Measurements from ENCODE around the gene RGMB.

Gene RGMB

DNA sequence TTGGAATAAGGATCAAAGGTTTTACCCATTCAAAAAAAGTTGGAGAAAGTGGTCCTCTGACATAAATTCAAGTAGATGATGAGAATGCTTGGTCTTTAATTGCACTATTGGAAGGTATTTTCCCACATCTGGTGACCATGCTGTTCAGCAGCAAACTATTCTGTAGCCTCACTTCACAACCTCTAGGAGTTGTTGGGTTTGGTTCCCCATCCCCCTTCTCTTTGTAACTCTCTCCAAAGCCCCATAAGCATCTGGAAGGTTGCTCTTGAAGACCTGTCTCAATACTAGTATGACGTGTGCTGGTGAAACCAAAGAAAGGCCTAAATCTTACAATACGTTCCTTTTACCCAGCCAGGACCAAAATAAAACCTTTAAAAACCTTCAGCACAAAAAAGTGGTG is 8.5 kb downstream of the RGMB start:
- peaks cover 30% of the 10 kb centered on the region for H3K36me3 ChIP-seq (ENCODE audit: control insufficient read depth, insufficient read depth, low read length)
- no peak overlapping the region for H3K27ac ChIP-seq (ENCODE audit: insufficient read depth, low read depth, low read length, poor library complexity, severe bottlenecking)
- no peaks in the 10 kb centered on the region for H3K9me3 ChIP-seq (ENCODE audit: control insufficient read depth, low read length)
- no peaks in the 10 kb centered on the region for H3K27me3 ChIP-seq (ENCODE audit: control insufficient read depth, insufficient read depth, low read length, poor library complexity, severe bottlenecking)
- H3K4me1 ChIP-seq (ENCODE audit: control insufficient read depth, insufficient read depth, low read length) = peaks cover 33% of the 10 kb centered on the region
- 83 to 94% methylated on average over 1 to 2 of the region's 2 CpGs for WGBS, 2 experiments
- no peak overlapping the region for H3K4me3 ChIP-seq (ENCODE audit: insufficient read depth, low read depth, low read length)

DNA sequence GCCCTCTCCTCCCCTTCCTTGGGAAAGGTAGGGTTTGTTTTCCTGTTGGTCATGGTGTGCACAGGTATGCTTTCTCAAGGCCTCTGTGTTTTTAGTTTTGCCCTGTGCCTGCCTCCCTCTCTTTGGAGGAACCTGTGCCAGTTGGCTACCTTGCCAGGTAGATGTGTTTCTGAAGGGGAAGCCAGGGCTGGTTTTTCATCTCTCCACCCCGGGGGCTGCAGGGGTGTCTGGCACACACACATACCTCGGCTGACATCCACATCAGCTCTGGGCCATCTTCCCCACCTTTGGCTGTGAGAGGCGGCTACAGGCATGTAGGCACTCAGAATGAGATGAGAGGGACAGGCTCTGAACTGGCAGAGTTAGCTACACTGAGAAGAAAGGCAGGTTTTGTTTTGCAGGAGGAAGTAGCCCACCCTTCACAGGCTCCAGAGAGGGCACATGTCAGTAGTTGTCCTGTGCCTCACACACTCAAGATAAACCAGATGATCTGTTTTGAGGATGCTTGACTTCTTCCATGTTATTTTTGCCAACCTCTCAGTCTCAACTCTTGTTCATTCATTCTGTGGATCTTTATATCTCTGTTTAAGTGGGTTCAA is 9.7 kb downstream of the RGMB start:
- Histone ChIP-seq H3K36me3 (ENCODE audit: control insufficient read depth, insufficient read depth, low read length) (peaks cover 35% of the 10 kb centered on the region), H3K27ac (ENCODE audit: insufficient read depth, low read depth, low read length, poor library complexity, severe bottlenecking) (no peak overlapping the region), H3K27me3 (ENCODE audit: control insufficient read depth, insufficient read depth, low read length, poor library complexity, severe bottlenecking) (no peaks in the 10 kb centered on the region), H3K4me3 (ENCODE audit: insufficient read depth, low read depth, low read length) (no peak overlapping the region), H3K9me3 (ENCODE audit: control insufficient read depth, low read length) (no peaks in the 10 kb centered on the region), H3K4me1 (ENCODE audit: control insufficient read depth, insufficient read depth, low read length) (peaks cover 39% of the 10 kb centered on the region)
- WGBS, 2 experiments = 93 to 94% methylated on average over 3 of the region's 3 CpGs

DNA sequence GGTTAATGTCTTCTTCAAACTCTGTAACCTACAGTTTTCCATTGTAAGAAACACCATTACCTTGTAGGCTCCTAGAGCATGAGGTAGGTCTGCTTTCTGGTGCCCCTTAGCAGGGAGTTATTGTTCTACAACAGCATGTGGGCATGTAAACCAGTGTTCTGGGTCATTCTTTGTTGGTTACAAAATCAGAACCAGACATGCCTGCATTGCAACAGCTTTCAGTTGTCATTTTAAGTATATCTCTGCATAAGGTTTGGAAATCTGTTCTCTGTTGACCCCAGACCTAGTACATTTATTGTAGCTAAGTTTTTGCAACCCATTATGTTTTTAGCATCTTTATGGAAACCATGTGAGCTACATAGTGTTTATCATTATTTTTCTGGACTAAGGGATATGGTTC is 10.9 kb downstream of the RGMB start:
- peaks cover 41% of the 10 kb centered on the region for H3K36me3 ChIP-seq (ENCODE audit: control insufficient read depth, insufficient read depth, low read length)
- H3K9me3 ChIP-seq (ENCODE audit: control insufficient read depth, low read length) = no peaks in the 10 kb centered on the region
- no peak overlapping the region for H3K27ac ChIP-seq (ENCODE audit: insufficient read depth, low read depth, low read length, poor library complexity, severe bottlenecking)
- H3K4me1 ChIP-seq (ENCODE audit: control insufficient read depth, insufficient read depth, low read length) = peaks cover 39% of the 10 kb centered on the region
- no peaks in the 10 kb centered on the region for H3K27me3 ChIP-seq (ENCODE audit: control insufficient read depth, insufficient read depth, low read length, poor library complexity, severe bottlenecking)
- no peak overlapping the region for H3K4me3 ChIP-seq (ENCODE audit: insufficient read depth, low read depth, low read length)

DNA sequence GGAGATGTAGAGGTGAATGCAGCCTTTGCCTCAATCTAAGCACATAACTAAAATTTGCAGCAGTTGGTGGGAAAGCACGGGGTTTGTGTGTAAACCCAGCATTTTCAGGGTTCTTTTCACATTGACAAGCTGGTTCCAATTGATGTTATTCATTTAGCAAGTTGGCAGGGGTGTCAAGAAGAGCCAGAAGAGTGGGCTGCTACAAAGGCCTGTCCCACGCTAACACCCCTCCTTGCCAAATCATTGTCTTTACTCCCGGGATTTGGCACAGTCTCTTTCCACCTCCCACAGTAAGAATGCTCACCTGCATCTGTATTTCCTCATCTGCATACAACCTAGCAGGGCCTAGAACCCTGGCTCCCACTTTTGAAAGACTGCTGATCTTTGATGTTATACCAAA is 11.8 kb downstream of the RGMB start:
- WGBS, 2 experiments = 82 to 86% methylated on average over 3 of the region's 3 CpGs
- Histone ChIP-seq H3K9me3 (ENCODE audit: control insufficient read depth, low read length) (no peaks in the 10 kb centered on the region), H3K27ac (ENCODE audit: insufficient read depth, low read depth, low read length, poor library complexity, severe bottlenecking) (no peak overlapping the region), H3K27me3 (ENCODE audit: control insufficient read depth, insufficient read depth, low read length, poor library complexity, severe bottlenecking) (no peaks in the 10 kb centered on the region), H3K36me3 (ENCODE audit: control insufficient read depth, insufficient read depth, low read length) (peaks cover 35% of the 10 kb centered on the region), H3K4me1 (ENCODE audit: control insufficient read depth, insufficient read depth, low read length) (peaks cover 37% of the 10 kb centered on the region), H3K4me3 (ENCODE audit: insufficient read depth, low read depth, low read length) (no peak overlapping the region)

DNA sequence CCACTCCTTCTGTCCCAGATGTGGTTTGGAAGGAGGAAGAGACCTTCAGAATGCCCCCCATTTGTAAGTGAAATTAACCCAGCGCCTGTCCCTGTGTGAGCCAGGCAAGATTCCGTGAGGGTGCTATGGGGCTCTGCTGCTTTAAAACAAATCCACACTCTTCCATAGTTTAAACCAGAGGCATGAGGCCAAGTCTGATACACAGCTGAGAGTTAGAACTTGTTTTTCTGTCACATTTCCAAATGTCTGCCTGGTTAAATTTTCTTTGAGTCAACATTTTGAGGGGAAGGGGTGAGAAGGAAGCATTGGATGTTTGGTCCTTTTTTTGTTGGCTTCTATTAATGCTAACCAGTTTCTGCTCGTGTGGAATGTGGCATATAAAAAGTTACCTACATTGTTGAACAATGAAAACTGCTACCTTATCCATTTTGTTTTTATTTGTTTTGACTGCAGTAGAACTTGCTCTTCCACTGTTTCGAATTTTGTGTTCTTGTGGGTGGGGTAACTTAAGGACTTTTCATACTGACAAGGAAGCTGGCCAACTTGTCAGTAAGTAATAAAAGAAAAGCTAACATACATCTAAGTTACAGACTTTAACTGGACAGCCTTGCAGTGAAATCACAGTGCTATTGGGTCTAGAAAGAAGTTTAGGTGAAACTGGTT is 12.9 kb downstream of the RGMB start:
- H3K27me3 ChIP-seq (ENCODE audit: control insufficient read depth, insufficient read depth, low read length, poor library complexity, severe bottlenecking) = no peaks in the 10 kb centered on the region
- H3K4me3 ChIP-seq (ENCODE audit: insufficient read depth, low read depth, low read length) = no peak overlapping the region
- peaks cover 33% of the 10 kb centered on the region for H3K4me1 ChIP-seq (ENCODE audit: control insufficient read depth, insufficient read depth, low read length)
- WGBS, 2 experiments = 85 to 89% methylated on average over 3 to 4 of the region's 4 CpGs
- no peaks in the 10 kb centered on the region for H3K9me3 ChIP-seq (ENCODE audit: control insufficient read depth, low read length)
- no peak overlapping the region for H3K27ac ChIP-seq (ENCODE audit: insufficient read depth, low read depth, low read length, poor library complexity, severe bottlenecking)
- H3K36me3 ChIP-seq (ENCODE audit: control insufficient read depth, insufficient read depth, low read length) = peaks cover 27% of the 10 kb centered on the region

DNA sequence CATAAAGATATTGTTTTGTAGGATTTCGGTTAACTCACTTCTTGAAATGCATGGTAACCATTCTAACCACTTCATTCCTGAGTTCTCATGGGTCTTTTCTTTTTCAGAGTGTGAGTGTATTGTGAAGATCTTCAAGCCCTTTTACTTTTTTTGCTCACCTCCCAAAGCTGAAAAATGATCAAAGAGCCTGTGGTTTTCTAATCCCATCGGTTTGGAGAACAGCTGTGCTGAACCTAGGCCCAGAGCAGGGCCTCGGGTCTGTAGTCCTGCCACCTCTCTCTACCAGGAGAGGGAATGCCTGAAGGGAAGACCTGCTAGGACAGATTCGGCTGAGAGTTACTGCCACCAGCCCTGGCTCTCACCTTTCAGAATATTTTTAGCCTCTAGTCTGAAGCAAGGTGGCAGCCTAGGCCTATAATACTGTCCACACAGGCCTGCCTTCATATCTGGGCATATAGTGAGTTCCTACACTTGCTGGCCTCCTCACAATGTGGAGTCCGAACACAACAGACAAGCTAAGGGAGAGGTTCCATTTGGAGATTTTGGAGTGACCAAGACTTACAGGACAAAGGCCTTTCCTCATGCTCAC is 13.8 kb downstream of the RGMB start:
- peaks cover 19% of the 10 kb centered on the region for H3K36me3 ChIP-seq (ENCODE audit: control insufficient read depth, insufficient read depth, low read length)
- 85 to 89% methylated on average over 4 to 5 of the region's 5 CpGs for WGBS, 2 experiments
- no peaks in the 10 kb centered on the region for H3K27me3 ChIP-seq (ENCODE audit: control insufficient read depth, insufficient read depth, low read length, poor library complexity, severe bottlenecking)
- peaks cover 31% of the 10 kb centered on the region for H3K4me1 ChIP-seq (ENCODE audit: control insufficient read depth, insufficient read depth, low read length)
- no peaks in the 10 kb centered on the region for H3K9me3 ChIP-seq (ENCODE audit: control insufficient read depth, low read length)
- no peak overlapping the region for H3K27ac ChIP-seq (ENCODE audit: insufficient read depth, low read depth, low read length, poor library complexity, severe bottlenecking)
- H3K4me3 ChIP-seq (ENCODE audit: insufficient read depth, low read depth, low read length) = no peak overlapping the region

DNA sequence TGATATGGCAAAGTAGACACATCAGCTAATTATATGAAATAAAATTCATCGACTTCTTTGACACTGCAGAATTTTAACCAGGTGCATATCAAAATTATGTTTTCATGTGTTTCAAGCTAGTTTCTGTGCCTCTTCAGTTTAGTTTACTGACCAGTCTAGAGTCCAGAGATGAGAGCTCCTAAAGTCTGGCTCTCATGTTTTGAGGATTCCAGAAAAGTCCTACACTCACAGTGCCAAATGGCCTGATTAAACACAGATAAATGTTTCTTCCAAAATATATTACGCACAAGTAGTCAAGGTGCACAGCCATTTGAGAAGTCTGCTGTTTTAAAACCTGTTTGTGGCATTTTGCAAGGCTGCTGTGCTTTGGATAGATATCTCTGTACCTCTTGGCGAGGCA is 15.6 kb downstream of the RGMB start:
- Histone ChIP-seq H3K4me3 (ENCODE audit: insufficient read depth, low read depth, low read length) (no peak overlapping the region), H3K36me3 (ENCODE audit: control insufficient read depth, insufficient read depth, low read length) (peaks cover 25% of the 10 kb centered on the region), H3K9me3 (ENCODE audit: control insufficient read depth, low read length) (no peaks in the 10 kb centered on the region), H3K27me3 (ENCODE audit: control insufficient read depth, insufficient read depth, low read length, poor library complexity, severe bottlenecking) (no peaks in the 10 kb centered on the region), H3K4me1 (ENCODE audit: control insufficient read depth, insufficient read depth, low read length) (peaks cover 26% of the 10 kb centered on the region), H3K27ac (ENCODE audit: insufficient read depth, low read depth, low read length, poor library complexity, severe bottlenecking) (no peak overlapping the region)
- WGBS, 2 experiments = 93 to 99% methylated on average over 3 of the region's 3 CpGs

DNA sequence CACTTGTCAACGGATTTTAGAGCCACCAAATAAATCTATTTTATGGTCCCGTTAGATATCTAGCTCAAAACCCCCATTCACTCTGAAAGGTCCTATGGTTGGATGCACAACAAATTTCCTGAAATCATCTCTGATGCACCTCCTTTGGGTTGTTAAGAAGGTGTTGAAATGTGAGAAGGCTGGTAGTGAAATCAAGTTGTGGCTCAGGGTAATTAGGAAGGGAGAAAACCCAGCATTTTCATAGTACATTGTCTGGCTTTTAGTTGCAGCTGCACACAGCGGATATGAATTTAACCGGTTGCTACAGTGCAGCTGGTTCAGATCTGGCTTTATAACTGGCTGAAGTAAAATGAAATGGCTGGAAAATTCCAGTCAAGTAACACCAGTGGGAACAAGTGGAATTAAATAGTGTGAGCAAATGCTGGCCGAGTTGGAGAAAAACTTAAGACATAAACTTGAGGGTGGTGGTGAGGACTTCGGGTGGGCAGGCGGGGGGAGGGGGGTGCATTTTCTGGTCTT is 17.6 kb downstream of the RGMB start:
- Histone ChIP-seq H3K27me3 (ENCODE audit: control insufficient read depth, insufficient read depth, low read length, poor library complexity, severe bottlenecking) (no peaks in the 10 kb centered on the region), H3K4me3 (ENCODE audit: insufficient read depth, low read depth, low read length) (no peak overlapping the region), H3K4me1 (ENCODE audit: control insufficient read depth, insufficient read depth, low read length) (peaks cover 19% of the 10 kb centered on the region), H3K27ac (ENCODE audit: insufficient read depth, low read depth, low read length, poor library complexity, severe bottlenecking) (no peak overlapping the region), H3K9me3 (ENCODE audit: control insufficient read depth, low read length) (no peaks in the 10 kb centered on the region), H3K36me3 (ENCODE audit: control insufficient read depth, insufficient read depth, low read length) (peaks cover 29% of the 10 kb centered on the region)
- 91% methylated on average over 7 of the region's 7 CpGs for WGBS, 2 experiments

DNA sequence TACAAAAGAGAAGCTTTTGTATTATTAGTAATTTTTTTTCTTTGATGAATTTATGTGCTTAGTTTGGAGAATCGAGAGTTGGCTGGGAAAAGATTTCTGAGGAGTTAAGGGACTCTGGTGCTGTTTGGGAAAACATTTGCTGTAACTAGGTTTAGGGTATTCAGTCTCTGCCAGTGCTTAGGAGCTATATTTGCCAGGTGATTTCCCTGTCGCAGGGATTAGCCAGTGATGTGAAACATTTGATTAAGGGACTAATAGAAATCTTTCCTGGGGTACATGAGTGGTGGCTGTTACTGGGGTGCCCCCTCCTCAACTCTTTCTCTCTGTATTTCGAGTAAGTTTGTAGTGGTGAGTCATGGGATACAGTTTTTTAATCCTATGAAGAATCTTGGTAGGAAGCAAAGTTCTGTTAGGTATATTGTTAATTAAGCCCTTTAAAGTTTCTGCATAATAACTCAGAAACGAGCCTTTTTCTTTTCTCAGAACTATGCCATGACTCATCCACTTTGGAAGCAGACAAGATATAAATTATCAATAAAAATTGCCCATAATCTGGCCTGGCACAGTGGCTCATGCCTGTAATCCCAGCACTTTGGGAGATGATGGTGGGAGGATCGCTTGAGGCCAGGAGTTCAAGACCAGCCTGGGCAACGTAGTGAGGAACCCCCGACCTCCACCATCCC is 18.6 kb downstream of the RGMB start:
- Histone ChIP-seq H3K27me3 (ENCODE audit: control insufficient read depth, insufficient read depth, low read length, poor library complexity, severe bottlenecking) (no peaks in the 10 kb centered on the region), H3K4me3 (ENCODE audit: insufficient read depth, low read depth, low read length) (no peak overlapping the region), H3K36me3 (ENCODE audit: control insufficient read depth, insufficient read depth, low read length) (peaks cover 29% of the 10 kb centered on the region), H3K27ac (ENCODE audit: insufficient read depth, low read depth, low read length, poor library complexity, severe bottlenecking) (no peak overlapping the region), H3K4me1 (ENCODE audit: control insufficient read depth, insufficient read depth, low read length) (peaks cover 19% of the 10 kb centered on the region), H3K9me3 (ENCODE audit: control insufficient read depth, low read length) (no peaks in the 10 kb centered on the region)
- WGBS, 2 experiments = 95 to 96% methylated on average over 6 of the region's 7 CpGs

DNA sequence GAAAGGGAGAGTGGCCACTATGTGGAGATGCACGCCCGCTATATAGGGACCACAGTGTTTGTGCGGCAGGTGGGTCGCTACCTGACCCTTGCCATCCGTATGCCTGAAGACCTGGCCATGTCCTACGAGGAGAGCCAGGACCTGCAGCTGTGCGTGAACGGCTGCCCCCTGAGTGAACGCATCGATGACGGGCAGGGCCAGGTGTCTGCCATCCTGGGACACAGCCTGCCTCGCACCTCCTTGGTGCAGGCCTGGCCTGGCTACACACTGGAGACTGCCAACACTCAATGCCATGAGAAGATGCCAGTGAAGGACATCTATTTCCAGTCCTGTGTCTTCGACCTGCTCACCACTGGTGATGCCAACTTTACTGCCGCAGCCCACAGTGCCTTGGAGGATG is 19.8 kb downstream of the RGMB start:
- H3K4me1 ChIP-seq (ENCODE audit: control insufficient read depth, insufficient read depth, low read length) = peaks cover 18% of the 10 kb centered on the region
- H3K9me3 ChIP-seq (ENCODE audit: control insufficient read depth, low read length) = no peaks in the 10 kb centered on the region
- no peak overlapping the region for H3K27ac ChIP-seq (ENCODE audit: insufficient read depth, low read depth, low read length, poor library complexity, severe bottlenecking)
- no peaks in the 10 kb centered on the region for H3K27me3 ChIP-seq (ENCODE audit: control insufficient read depth, insufficient read depth, low read length, poor library complexity, severe bottlenecking)
- H3K4me3 ChIP-seq (ENCODE audit: insufficient read depth, low read depth, low read length) = no peak overlapping the region
- peaks cover 24% of the 10 kb centered on the region for H3K36me3 ChIP-seq (ENCODE audit: control insufficient read depth, insufficient read depth, low read length)
- 95 to 97% methylated on average over 14 of the region's 14 CpGs for WGBS, 2 experiments

Measured in ectodermal cell (in vitro differentiated cells).